GM10248 (cell line): ENCODE data around the gene LINC01488.

Experiments
- CTCF ChIA-PET: fragments of 300-600 bp; sonication (Branson Sonifier 250); formaldehyde crosslinking; extraction: SDS; loops from one replicate; lab custom pipeline; 2021; ENCODE audit warnings: antibody characterized with exemption; lab: Yijun Ruan, JAX
- POLR2A ChIA-PET: fragments of 350-650 bp; sonication (Branson Sonifier 250); formaldehyde crosslinking; extraction: SDS; loops from one replicate; lab custom pipeline; 2020; ENCODE audit warnings: antibody characterized with exemption; lab: Yijun Ruan, JAX
- DNase-seq: peaks from one replicate; pipeline ENCODE4 v3.0.0; 2012; ENCODE audit errors: extremely low spot score
- CTCF ChIP-seq: IDR thresholded peaks from 2 replicates; pipeline ENCODE4 v1.5.1; 2012; ENCODE audit warnings: mild to moderate bottlenecking, low read depth; ENCODE audit errors: extremely low read depth, missing control alignments, control extremely low read depth

LINC01488 gene

GRCh38 chr11:69536406-69536805, 54.9 kb downstream of the LINC01488 start:
- no peak for TF ChIP-seq CTCF
- no peak for DNase-seq
- CTCF ChIA-PET = no interaction called here
- POLR2A ChIA-PET = no interaction called here

GRCh38 chr11:69537126-69537525, 55.7 kb downstream of the LINC01488 start:
- DNase-seq = no peak
- TF ChIP-seq CTCF = no peak
- CTCF ChIA-PET = no interaction called here
- POLR2A ChIA-PET = no interaction called here

GRCh38 chr11:69537855-69538640, 56.6 kb downstream of the LINC01488 start:
- ChIA-PET POLR2A (no interaction called here), CTCF (no interaction called here)
- DNase-seq = no peak
- TF ChIP-seq CTCF = no peak

GRCh38 chr11:69538854-69539253, 57.4 kb downstream of the LINC01488 start:
- no peak for DNase-seq
- POLR2A ChIA-PET = no interaction called here
- CTCF ChIA-PET = no interaction called here
- no peak for TF ChIP-seq CTCF

- POLR2A ChIA-PET = no interaction called here
- DNase-seq = no peak
- TF ChIP-seq CTCF = no peak
- CTCF ChIA-PET = no interaction called here
Observed at GRCh38 chr11:69539416-69540117, 58.1 kb downstream of the LINC01488 start.

- no peak for DNase-seq
- CTCF ChIA-PET = no interaction called here
- no peak for TF ChIP-seq CTCF
- POLR2A ChIA-PET = no interaction called here
Observed at GRCh38 chr11:69540118-69541000, 58.9 kb downstream of the LINC01488 start.
